Islet of Langerhans (tissue), 1 donor: ENCODE data around the gene ADH1C.

ENCODE experiments used
- FAIRE-seq: peaks from one replicate; lab custom pipeline; 2011; peaks lifted over from hg19 to GRCh38; lab: Jason Lieb, UNC

ADH1C gene

DNA sequence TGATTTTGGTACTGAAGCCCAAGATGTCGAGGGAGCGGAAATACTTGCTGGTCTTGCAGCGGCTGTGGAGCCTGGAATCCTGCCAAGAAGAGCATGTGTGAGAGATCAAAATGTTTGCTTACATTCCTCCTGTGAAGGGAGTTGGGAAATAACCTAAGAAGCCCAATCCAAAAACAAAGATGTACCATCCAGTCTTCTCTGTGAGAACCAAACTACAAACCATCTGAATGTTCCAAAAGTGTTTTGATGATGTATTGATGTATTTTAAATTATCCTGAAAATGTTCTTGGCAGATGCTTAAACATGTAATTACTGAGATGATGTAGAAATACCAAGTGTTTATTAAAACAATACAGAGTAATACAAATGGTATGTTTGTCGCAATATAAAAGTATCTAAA, 51.6 kb downstream of the ADH1C start:
- peak; percentile 9 for FAIRE-seq

DNA sequence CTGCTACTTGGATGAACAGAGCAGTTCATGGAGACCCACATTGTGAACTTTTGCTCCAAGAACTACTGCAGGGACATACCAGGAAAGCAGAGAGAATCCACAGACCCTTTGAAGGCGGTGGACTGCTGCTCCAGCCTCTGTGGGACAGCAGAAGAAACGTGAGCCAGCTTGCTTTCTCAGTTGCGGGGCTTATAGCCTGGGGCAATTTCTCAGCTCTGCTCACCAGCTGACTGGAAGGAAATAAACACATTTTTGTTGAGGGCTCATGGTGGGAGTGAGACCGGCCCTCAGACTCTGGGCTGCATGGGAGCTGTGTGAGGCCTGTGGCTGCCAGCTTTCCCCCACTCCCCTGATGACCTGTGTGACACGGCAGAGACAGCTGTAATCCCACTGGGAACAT, 59.2 kb downstream of the ADH1C start:
- FAIRE-seq, result no peak

DNA sequence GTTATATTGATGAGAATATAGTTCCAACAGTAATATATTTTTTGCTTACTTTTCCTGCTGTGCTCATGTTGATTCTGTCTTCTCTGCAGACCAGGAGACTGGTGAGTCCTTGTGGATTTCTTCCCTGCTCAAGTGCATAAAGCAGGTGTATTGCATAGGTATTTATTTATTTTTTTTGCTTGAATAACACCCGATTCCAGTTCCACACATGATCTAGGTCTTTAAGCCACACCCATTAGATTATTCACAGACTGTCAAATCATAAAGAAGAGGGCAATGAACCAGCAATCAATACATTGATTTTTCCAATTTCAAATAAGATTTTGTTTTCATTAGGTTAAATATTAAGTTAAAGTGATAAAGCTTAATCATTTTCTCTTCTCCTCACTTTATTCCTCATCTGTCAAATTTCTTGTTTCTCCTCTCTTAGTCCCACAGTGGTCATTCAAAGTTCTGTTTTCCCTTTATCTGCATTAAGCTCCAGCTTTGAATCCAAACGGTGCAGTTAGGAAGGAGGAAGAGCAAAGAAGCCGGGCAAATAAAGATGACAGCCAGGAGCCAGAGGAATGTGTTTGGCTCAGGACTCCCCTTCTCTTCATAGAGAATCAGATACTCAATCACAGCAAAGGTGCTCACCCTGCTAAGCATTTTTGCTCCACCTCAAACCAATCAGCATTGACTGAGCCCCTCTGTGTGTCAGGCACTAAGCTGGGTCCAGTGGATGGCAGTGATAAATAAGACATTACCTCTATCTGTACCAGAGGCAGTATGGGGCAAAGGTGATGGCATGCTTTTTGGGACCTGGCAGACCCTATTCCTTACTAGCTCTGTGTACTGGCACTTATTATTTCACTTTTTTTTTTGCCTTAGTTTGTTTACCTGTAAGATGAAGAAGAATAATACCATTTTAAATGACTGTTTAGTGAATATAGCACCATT, 61.4 kb downstream of the ADH1C start, which contains the start of gene ADH1A:
ADH1A (minus strand) TSS at position 138 of the 939 bp plus-strand sequence; CDS start at position 67, 71 bp downstream.
- no peak for FAIRE-seq
